HepG2 (cell line): Measurements from ENCODE around the gene SYCE1. TPM values are rescaled to one million over a fixed set of nuclear protein-coding genes. Genes with fewer than 3 reads are reported as not detected.

Experiments
- ATAC-seq: fragments of 200-7000 bp; cut with Tn5 transposase; 3 replicates; pipeline ENCODE4 v1.9.1; 2020; ENCODE audit warnings: mild to moderate bottlenecking, moderate library complexity
- BruUV-seq: library from RNA; stranded (reverse); fragments of 400-500 nt; replicated peaks from 2 replicates; lab custom pipeline; 2021; lab: Mats Ljungman, UMichigan
- CTCF ChIA-PET: fragments of 300-600 bp; formaldehyde crosslinking; extraction: SDS; loops from one replicate; lab custom pipeline; 2021; ENCODE audit warnings: low total read pairs, inconsistent platforms, low intra/inter-chr PET ratio; lab: Yijun Ruan, JAX
- POLR2A ChIA-PET: fragments of 350-600 bp; sonication (Branson Sonifier 250); formaldehyde crosslinking; loops from one replicate; lab custom pipeline; 2020; ENCODE audit warnings: antibody characterized with exemption, inconsistent platforms; lab: Yijun Ruan, JAX
- DNase-seq: peaks from one replicate; pipeline ENCODE4 v3.0.0-alpha.2; 2015; ENCODE audit warnings: low spot score
- FAIRE-seq: peaks from 3 replicates; lab custom pipeline; 2011; peaks lifted over from hg19 to GRCh38; lab: Jason Lieb, UNC
- H2AFZ ChIP-seq: one replicate; pipeline ENCODE4 v1.6.1; 2011; ENCODE audit warnings: low read length, inconsistent platforms
- H3K27ac ChIP-seq: fragments of 300-600 bp; 3 replicates; pipeline ENCODE4 v1.8.0; 2011; ENCODE audit warnings: mixed run types, mild to moderate bottlenecking, mixed read lengths, low read length, inconsistent platforms; ENCODE audit not compliant: insufficient read depth; ENCODE audit errors: extremely low read length
- H3K27me3 ChIP-seq, 2 experiments: fragments of 200-600 bp in 1 of 2; 2 replicates in 1 of 2; 3 replicates in 1 of 2; pipeline versions ENCODE4 v1.6.0 to v1.8.0; 2011; ENCODE audit warnings: low read length in 2 of 2, mild to moderate bottlenecking in 2 of 2, moderate library complexity in 2 of 2, inconsistent platforms in 1 of 2; ENCODE audit not compliant: insufficient read depth in 2 of 2, control insufficient read depth in 1 of 2
- H3K36me3 ChIP-seq, 2 experiments: fragments of 200-600 bp in 1 of 2; replicated peaks in 1 of 2; 2 replicates in 1 of 2; 3 replicates in 1 of 2; pipeline versions ENCODE4 v1.5.1 to v1.8.0; 2011; ENCODE audit warnings: low read length in 2 of 2, inconsistent platforms in 1 of 2; ENCODE audit not compliant: insufficient read depth in 2 of 2, control insufficient read depth in 1 of 2
- H3K4me1 ChIP-seq: 2 replicates; pipeline ENCODE4 v1.5.1; 2012; ENCODE audit warnings: low read length, inconsistent platforms; ENCODE audit not compliant: insufficient read depth
- H3K4me2 ChIP-seq: 2 replicates; pipeline ENCODE4 v1.6.0; 2011; ENCODE audit warnings: low read depth, low read length, inconsistent platforms
- H3K4me3 ChIP-seq, 3 experiments: fragments of 200-600 bp in 1 of 3; sonication (generic), shearing (Covaris generic) in 1 of 3; replicated peaks in 1 of 3; 2 replicates each; pipeline ENCODE4 v1.5.1; 2011 to 2016; ENCODE audit warnings: low read length in 3 of 3, inconsistent platforms in 2 of 3, low read depth in 2 of 3, mild to moderate bottlenecking in 2 of 3, control low read depth in 1 of 3, mixed read lengths in 1 of 3; ENCODE audit not compliant: insufficient read depth in 1 of 3
- H3K79me2 ChIP-seq: one replicate; pipeline ENCODE4 v1.6.1; 2011; ENCODE audit warnings: low read length, inconsistent platforms; ENCODE audit not compliant: insufficient read depth
- H3K9ac ChIP-seq: 2 replicates; pipeline ENCODE4 v1.6.0; 2011; ENCODE audit warnings: mild to moderate bottlenecking, low read depth, low read length, inconsistent platforms; ENCODE audit not compliant: insufficient read depth
- H3K9me3 ChIP-seq: 2 replicates; pipeline ENCODE4 v1.5.1; 2012; ENCODE audit warnings: mild to moderate bottlenecking, low read length
- H4K20me1 ChIP-seq: 2 replicates; pipeline ENCODE4 v1.6.0; 2011; ENCODE audit warnings: inconsistent platforms, mild to moderate bottlenecking, low read length, moderate library complexity; ENCODE audit not compliant: insufficient read depth
- LRRFIP1 ChIP-seq: sonication (generic); formaldehyde crosslinking; conservative IDR thresholded peaks from 2 replicates; pipeline ENCODE4 v1.4.0; 2020; ENCODE audit warnings: missing genetic modification reagents
- MED8 ChIP-seq: sonication (generic); formaldehyde crosslinking; IDR thresholded peaks from 2 replicates; pipeline ENCODE4 v1.8.1; 2023; ENCODE audit warnings: mild to moderate bottlenecking, missing genetic modification reagents; ENCODE audit not compliant: insufficient replicate concordance
- NFATC3 ChIP-seq: sonication (generic); formaldehyde crosslinking; IDR thresholded peaks from 2 replicates; pipeline ENCODE4 v1.5.1; 2020; ENCODE audit warnings: mild to moderate bottlenecking, missing genetic modification reagents
- NR2F2 ChIP-seq: IDR thresholded peaks from 2 replicates; pipeline ENCODE4 v1.6.1; 2012; ENCODE audit warnings: low read depth, inconsistent platforms, borderline replicate concordance
- POLR2G ChIP-seq: fragments of 200-400 bp; formaldehyde crosslinking; IDR thresholded peaks from 2 replicates; pipeline ENCODE4 v1.6.1; 2018; ENCODE audit warnings: mild to moderate bottlenecking, low read depth, low read length, moderate library complexity
- SSRP1 ChIP-seq: IDR thresholded peaks from 2 replicates; pipeline ENCODE4 v1.6.1; 2016; ENCODE audit warnings: control low read depth
- TCF12 ChIP-seq, 2 experiments: fragments of 450-650 bp in 1 of 2; sonication (generic) in 1 of 2; formaldehyde crosslinking in 1 of 2; IDR thresholded peaks; 2 replicates each; pipeline versions ENCODE4 v1.6.1 to v1.8.0; 2017 to 2022; ENCODE audit warnings: antibody characterized with exemption in 1 of 2, mild to moderate bottlenecking in 1 of 2, missing genetic modification reagents in 1 of 2, moderate library complexity in 1 of 2
- TOE1 ChIP-seq: sonication (generic); formaldehyde crosslinking; IDR thresholded peaks from 2 replicates; pipeline ENCODE4 v1.4.0; 2020; ENCODE audit warnings: mild to moderate bottlenecking, missing genetic modification reagents
- ZNF441 ChIP-seq: sonication (generic); formaldehyde crosslinking; IDR thresholded peaks from 2 replicates; pipeline ENCODE4 v1.7.0; 2021; ENCODE audit warnings: missing genetic modification reagents, borderline replicate concordance
- ZNF598 ChIP-seq: sonication (generic); formaldehyde crosslinking; IDR thresholded peaks from 2 replicates; pipeline ENCODE4 v1.5.1; 2020; ENCODE audit warnings: mild to moderate bottlenecking, missing genetic modification reagents, borderline replicate concordance
- ZNF607 ChIP-seq: sonication (generic); formaldehyde crosslinking; IDR thresholded peaks from 2 replicates; pipeline ENCODE4 v1.5.1; 2020; ENCODE audit warnings: missing genetic modification reagents, mild to moderate bottlenecking, borderline replicate concordance
- ZNF878 ChIP-seq: sonication (generic); formaldehyde crosslinking; IDR thresholded peaks from 2 replicates; pipeline ENCODE4 v1.8.1; 2023; ENCODE audit warnings: mild to moderate bottlenecking, missing genetic modification reagents, moderate library complexity
- WGBS: methylation state at CpG from one replicate; pipeline ENCODE4 v1.1.6; 2017; ENCODE audit warnings: low lambda C conversion rate; 5-methylcytosine and 5-hydroxymethylcytosine counted together
- in situ Hi-C: cut with HindIII; loops from 2 replicates; pipeline ENCODE4 v1.10.0; 2017; ENCODE audit warnings: low pct_unique_long_range_greater_than_20kb; ENCODE audit not compliant: extremely low pct_ligation_motif_present
- intact Hi-C: fragments of 100-400 bp; cut with micrococcal nuclease; formaldehyde crosslinking; loops from one replicate; pipeline ENCODE4 v1.10.0; 2022; ENCODE audit not compliant: unreplicated experiment
- polyA plus RNA-seq, 8 experiments: library from polyadenylated mRNA; depleted of rRNA in 3 of 8; stranded (reverse) in 7 of 8; unstranded in 1 of 8; fragments of >200 nt; fragmentation: Illumina TruSeq in 4 of 8; extraction: Trizol in 4 of 8; gene quantifications; 2 replicates each; pipeline versions ENCODE4 v1.2.1 to v1.2.3, GENCODE V29; 2011 to 2016; ENCODE audit warnings: low read depth in 4 of 8, missing spikeins in 1 of 8, mixed read lengths in 1 of 8; ENCODE audit not compliant: insufficient read depth in 1 of 8
- total RNA-seq, 5 experiments: library from RNA; depleted of rRNA; stranded (reverse); fragments of >200 nt; fragmentation: Illumina TruSeq; extraction: Trizol; gene quantifications; 2 replicates each; pipeline ENCODE4 v1.2.3, GENCODE V29; 2016; ENCODE audit warnings: low read depth in 1 of 5
- TF ChIP-seq, protein P1 (sequence below): sonication (generic); formaldehyde crosslinking; IDR thresholded peaks from 2 replicates; pipeline ENCODE4 v1.4.0; 2020; ENCODE audit warnings: missing genetic modification reagents
- TF ChIP-seq, protein P2 (sequence below): fragments of 450-650 bp; IDR thresholded peaks from 2 replicates; pipeline ENCODE4 v1.6.1; 2017
- TF ChIP-seq, protein P3 (sequence below): sonication (generic); formaldehyde crosslinking; IDR thresholded peaks from 2 replicates; pipeline ENCODE4 v1.4.0; 2020; ENCODE audit warnings: missing genetic modification reagents, borderline replicate concordance

The SYCE1 gene
- total and polyA plus RNA-seq, 2 of the 13 experiments (the other 11 are each of a cell fraction or from before 2014, with no cell fraction given), result not detected

GRCh38 chr10:133525444-133525843 lies 39.9 kb downstream of the SYCE1 start (continued):
- TF ChIP-seq NR2F2, result no peak
- no peak for TF ChIP-seq LRRFIP1 (CRISPR knock-in tag)
- no peak for TF ChIP-seq TOE1 (CRISPR knock-in tag)
- TF ChIP-seq, all 625 proteins: peak for 0

DNA sequence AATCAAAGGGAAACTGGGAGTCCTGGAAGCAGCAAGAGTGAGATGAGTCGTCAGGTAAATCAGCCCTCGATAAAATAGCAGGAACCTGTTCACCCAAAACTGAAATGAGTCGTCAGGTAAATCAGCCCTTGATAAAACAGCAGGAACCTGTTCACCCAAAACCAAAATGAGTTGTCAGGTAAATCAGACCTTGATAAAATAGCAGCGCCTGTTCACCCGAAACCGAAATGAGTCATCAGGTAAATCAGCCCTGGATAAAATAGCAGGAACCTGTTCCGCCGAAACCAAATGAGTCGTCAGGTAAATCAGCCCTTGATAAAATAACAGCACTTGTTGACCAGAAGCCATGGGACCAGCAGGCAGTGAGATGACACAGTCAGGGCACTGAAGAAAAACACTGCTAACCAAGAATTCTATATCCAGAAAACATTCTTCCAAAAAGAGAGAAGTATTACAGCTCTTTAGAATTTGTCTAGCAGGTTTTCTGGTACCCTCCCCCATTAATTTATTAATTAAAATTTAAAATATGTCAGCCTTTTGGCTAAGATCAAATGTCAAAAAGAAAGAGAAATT lies 41.7 kb downstream of the SYCE1 start:
- Histone ChIP-seq H4K20me1 (no peaks in the 10 kb centered on the region), H3K4me2 (no peak overlapping the region), H3K79me2 (no peaks in the 10 kb centered on the region), H3K9ac (no peak overlapping the region), H3K9me3 (peaks cover 13% of the 10 kb centered on the region), H3K4me3 (no peak overlapping the region), H3K27me3 (peaks cover 4 to 33% of the 10 kb centered on the region in 2 experiments), H3K4me1 (peaks cover 22% of the 10 kb centered on the region), H3K27ac (no peak overlapping the region), H2AFZ (no peak overlapping the region), H3K36me3 (no peaks in the 10 kb centered on the region)
- in situ Hi-C loops (no loop called here), intact Hi-C loops (loop anchor here (5.0 kb wide), 1 partner anchor 46 kb away; no protein-coding TSS in a partner anchor)
- no peak for TF ChIP-seq ZNF598
- TF ChIP-seq, protein P1, sequence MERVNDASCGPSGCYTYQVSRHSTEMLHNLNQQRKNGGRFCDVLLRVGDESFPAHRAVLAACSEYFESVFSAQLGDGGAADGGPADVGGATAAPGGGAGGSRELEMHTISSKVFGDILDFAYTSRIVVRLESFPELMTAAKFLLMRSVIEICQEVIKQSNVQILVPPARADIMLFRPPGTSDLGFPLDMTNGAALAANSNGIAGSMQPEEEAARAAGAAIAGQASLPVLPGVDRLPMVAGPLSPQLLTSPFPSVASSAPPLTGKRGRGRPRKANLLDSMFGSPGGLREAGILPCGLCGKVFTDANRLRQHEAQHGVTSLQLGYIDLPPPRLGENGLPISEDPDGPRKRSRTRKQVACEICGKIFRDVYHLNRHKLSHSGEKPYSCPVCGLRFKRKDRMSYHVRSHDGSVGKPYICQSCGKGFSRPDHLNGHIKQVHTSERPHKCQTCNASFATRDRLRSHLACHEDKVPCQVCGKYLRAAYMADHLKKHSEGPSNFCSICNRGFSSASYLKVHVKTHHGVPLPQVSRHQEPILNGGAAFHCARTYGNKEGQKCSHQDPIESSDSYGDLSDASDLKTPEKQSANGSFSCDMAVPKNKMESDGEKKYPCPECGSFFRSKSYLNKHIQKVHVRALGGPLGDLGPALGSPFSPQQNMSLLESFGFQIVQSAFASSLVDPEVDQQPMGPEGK, result no peak
- TF ChIP-seq TCF12 (IDR thresholded peaks at IDR 0.05), result no peak
- TF ChIP-seq TCF12 (CRISPR knock-in tag; IDR thresholded peaks at IDR 0.05), result no peak
- TF ChIP-seq MED8 (CRISPR knock-in tag), result no peak
- TF ChIP-seq, protein P2, sequence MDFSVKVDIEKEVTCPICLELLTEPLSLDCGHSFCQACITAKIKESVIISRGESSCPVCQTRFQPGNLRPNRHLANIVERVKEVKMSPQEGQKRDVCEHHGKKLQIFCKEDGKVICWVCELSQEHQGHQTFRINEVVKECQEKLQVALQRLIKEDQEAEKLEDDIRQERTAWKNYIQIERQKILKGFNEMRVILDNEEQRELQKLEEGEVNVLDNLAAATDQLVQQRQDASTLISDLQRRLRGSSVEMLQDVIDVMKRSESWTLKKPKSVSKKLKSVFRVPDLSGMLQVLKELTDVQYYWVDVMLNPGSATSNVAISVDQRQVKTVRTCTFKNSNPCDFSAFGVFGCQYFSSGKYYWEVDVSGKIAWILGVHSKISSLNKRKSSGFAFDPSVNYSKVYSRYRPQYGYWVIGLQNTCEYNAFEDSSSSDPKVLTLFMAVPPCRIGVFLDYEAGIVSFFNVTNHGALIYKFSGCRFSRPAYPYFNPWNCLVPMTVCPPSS, result no peak
- TF ChIP-seq ZNF878, result no peak
- TF ChIP-seq POLR2G, result no peak
- TF ChIP-seq NFATC3 (CRISPR knock-in tag), result no peak
- no peak for TF ChIP-seq ZNF441 (CRISPR knock-in tag)
- TF ChIP-seq, protein P3, sequence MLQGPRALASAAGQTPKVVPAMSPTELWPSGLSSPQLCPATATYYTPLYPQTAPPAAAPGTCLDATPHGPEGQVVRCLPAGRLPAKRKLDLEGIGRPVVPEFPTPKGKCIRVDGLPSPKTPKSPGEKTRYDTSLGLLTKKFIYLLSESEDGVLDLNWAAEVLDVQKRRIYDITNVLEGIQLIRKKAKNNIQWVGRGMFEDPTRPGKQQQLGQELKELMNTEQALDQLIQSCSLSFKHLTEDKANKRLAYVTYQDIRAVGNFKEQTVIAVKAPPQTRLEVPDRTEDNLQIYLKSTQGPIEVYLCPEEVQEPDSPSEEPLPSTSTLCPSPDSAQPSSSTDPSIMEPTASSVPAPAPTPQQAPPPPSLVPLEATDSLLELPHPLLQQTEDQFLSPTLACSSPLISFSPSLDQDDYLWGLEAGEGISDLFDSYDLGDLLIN (CRISPR knock-in tag), result no peak
- no peak for TF ChIP-seq ZNF607 (CRISPR knock-in tag)
- TF ChIP-seq SSRP1 (CRISPR knock-in tag), result no peak
- 76% methylated on average over 9 of the region's 9 CpGs for WGBS
- ChIA-PET POLR2A (no interaction called here), CTCF (no interaction called here)
- no peak for FAIRE-seq
- no peak for ATAC-seq
- no TSS peak for BruUV-seq
- no peak for DNase-seq
